RWPE2 (cell line): ENCODE results near the gene QSOX1.
A peak's percentile ranks its signal among the peaks of the same experiment; 100 is the strongest.
"Not testable (repeated sequence)": the region's sequence is repeated elsewhere in the genome, so short reads cannot be mapped to it uniquely, and the experiment has no call there.

Experiments used
- ATAC-seq: fragments of 200-7000 bp; cut with Tn5 transposase; 3 replicates; pipeline ENCODE4 v1.9.1; 2021; ENCODE audit warnings: low read depth
- DNase-seq: peaks from one replicate; pipeline ENCODE4 v3.0.0-alpha.2; 2020; ENCODE audit warnings: low spot score
- H3K27ac ChIP-seq: fragments of 450-650 bp; 2 replicates; pipeline ENCODE4 v1.5.1; 2017; ENCODE audit warnings: mild to moderate bottlenecking; ENCODE audit not compliant: poor library complexity, severe bottlenecking
- H3K27me3 ChIP-seq: fragments of 250-450 bp; sonication (Bioruptor Pico); 2 replicates; pipeline ENCODE4 v1.5.1; 2021; ENCODE audit warnings: mild to moderate bottlenecking, moderate library complexity; ENCODE audit not compliant: insufficient read depth, poor library complexity, severe bottlenecking
- H3K36me3 ChIP-seq: fragments of 250-450 bp; sonication (Bioruptor Pico); 2 replicates; pipeline ENCODE4 v1.5.1; 2020; ENCODE audit warnings: low read depth, mild to moderate bottlenecking, moderate library complexity
- H3K4me1 ChIP-seq: fragments of 250-450 bp; sonication (Bioruptor Pico); 2 replicates; pipeline ENCODE4 v1.5.1; 2021; ENCODE audit warnings: mild to moderate bottlenecking, moderate library complexity; ENCODE audit not compliant: insufficient read depth, poor library complexity, severe bottlenecking
- H3K4me3 ChIP-seq: fragments of 250-450 bp; sonication (Bioruptor Pico); 2 replicates; pipeline ENCODE4 v1.5.1; 2021; ENCODE audit warnings: mild to moderate bottlenecking, moderate library complexity; ENCODE audit not compliant: severe bottlenecking
- H3K9me3 ChIP-seq: fragments of 250-450 bp; sonication (Bioruptor Pico); 2 replicates; pipeline ENCODE4 v1.5.1; 2021; ENCODE audit warnings: mild to moderate bottlenecking, moderate library complexity; ENCODE audit not compliant: severe bottlenecking
- TF ChIP-seq, protein P1 (sequence below): fragments of 450-650 bp; IDR thresholded peaks from one replicate; pipeline ENCODE4 v1.5.1; 2017; ENCODE audit warnings: mild to moderate bottlenecking, moderate library complexity; ENCODE audit not compliant: poor library complexity, severe bottlenecking

QSOX1 gene

DNA sequence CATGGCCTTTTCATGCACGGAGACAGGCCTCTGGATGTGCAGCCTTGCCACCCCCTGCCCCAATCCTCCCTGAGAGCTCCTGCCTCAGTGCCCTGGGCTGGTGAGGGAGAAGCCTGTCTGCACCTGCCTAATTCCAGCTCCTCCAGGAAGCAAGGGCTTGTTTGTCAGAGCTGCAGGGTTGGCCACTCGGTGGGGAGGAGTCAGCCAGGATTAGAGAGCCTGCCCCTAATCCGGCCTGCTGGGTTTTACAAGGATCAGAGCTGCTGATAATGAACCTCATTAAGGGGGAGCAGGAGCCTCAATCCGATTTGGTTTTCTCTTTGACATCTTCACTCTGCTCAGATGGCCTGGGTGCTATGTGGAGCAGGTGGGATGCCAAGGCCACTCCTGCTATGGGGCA is 43.5 kb downstream of the QSOX1 start:
- no peaks in the 10 kb centered on the region for H3K27me3 ChIP-seq
- H3K9me3 ChIP-seq, result no peaks in the 10 kb centered on the region
- TF ChIP-seq, protein P1, sequence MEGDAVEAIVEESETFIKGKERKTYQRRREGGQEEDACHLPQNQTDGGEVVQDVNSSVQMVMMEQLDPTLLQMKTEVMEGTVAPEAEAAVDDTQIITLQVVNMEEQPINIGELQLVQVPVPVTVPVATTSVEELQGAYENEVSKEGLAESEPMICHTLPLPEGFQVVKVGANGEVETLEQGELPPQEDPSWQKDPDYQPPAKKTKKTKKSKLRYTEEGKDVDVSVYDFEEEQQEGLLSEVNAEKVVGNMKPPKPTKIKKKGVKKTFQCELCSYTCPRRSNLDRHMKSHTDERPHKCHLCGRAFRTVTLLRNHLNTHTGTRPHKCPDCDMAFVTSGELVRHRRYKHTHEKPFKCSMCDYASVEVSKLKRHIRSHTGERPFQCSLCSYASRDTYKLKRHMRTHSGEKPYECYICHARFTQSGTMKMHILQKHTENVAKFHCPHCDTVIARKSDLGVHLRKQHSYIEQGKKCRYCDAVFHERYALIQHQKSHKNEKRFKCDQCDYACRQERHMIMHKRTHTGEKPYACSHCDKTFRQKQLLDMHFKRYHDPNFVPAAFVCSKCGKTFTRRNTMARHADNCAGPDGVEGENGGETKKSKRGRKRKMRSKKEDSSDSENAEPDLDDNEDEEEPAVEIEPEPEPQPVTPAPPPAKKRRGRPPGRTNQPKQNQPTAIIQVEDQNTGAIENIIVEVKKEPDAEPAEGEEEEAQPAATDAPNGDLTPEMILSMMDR, result no peak
- H3K36me3 ChIP-seq, result peaks cover 6% of the 10 kb centered on the region
- no peak overlapping the region for H3K4me3 ChIP-seq
- no peak for DNase-seq
- H3K27ac ChIP-seq, result no peak overlapping the region
- no peaks in the 10 kb centered on the region for H3K4me1 ChIP-seq
- ATAC-seq, result peak; percentile 30; the same call in 1 of the 3 replicates

DNA sequence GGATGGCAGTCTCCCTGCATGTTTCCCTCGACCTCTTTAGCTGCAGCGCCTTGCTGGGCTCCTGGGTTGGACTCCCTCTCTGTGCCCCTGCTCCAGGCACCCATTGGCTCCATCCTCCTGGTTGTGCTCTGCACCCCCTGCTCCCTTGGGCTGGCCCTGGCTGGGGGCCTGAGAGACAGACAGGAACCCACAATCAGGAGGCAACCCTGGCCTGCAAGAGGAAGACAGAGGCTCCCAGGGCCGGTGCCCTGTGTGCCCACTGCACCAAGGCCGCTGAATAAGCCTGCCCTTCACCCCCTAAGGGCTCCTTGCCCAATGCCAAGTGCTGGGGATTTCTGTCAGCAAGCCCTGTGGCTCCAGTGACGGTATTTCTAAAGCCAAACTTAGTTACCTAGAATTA is 43.9 kb downstream of the QSOX1 start:
- Histone ChIP-seq H3K9me3 (no peaks in the 10 kb centered on the region), H3K27me3 (no peaks in the 10 kb centered on the region), H3K4me3 (no peak overlapping the region), H3K27ac (no peak overlapping the region), H3K36me3 (peaks cover 6% of the 10 kb centered on the region), H3K4me1 (no peaks in the 10 kb centered on the region)
- DNase-seq, result no peak
- ATAC-seq, result no peak
- TF ChIP-seq, protein P1, result no peak

DNA sequence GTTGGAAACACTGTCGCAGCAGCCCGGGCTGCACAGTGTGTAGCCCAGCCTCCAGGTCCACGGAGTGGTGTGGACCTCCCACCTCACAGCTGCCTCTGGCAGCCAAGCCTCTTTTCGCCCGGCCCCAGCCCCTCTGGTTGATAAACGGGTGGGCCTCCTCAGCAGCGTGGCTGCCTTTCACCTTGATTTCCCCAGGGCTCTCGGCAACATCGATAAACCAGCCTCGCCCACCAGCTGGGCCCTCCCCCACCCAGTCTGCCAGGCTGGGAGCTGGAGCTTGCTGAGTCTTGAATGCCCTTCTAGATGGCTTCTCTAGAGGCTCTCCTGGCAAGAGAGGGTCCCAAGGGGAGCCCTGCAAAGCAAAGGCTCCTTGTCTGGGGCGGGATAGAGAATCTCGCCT is 44.3 kb downstream of the QSOX1 start:
- Histone ChIP-seq H3K27me3 (no peaks in the 10 kb centered on the region), H3K36me3 (peaks cover 6% of the 10 kb centered on the region), H3K4me3 (no peak overlapping the region), H3K4me1 (no peaks in the 10 kb centered on the region), H3K27ac (no peak overlapping the region), H3K9me3 (no peaks in the 10 kb centered on the region)
- ATAC-seq (no peak), DNase-seq (no peak)
- TF ChIP-seq, protein P1, result no peak

DNA sequence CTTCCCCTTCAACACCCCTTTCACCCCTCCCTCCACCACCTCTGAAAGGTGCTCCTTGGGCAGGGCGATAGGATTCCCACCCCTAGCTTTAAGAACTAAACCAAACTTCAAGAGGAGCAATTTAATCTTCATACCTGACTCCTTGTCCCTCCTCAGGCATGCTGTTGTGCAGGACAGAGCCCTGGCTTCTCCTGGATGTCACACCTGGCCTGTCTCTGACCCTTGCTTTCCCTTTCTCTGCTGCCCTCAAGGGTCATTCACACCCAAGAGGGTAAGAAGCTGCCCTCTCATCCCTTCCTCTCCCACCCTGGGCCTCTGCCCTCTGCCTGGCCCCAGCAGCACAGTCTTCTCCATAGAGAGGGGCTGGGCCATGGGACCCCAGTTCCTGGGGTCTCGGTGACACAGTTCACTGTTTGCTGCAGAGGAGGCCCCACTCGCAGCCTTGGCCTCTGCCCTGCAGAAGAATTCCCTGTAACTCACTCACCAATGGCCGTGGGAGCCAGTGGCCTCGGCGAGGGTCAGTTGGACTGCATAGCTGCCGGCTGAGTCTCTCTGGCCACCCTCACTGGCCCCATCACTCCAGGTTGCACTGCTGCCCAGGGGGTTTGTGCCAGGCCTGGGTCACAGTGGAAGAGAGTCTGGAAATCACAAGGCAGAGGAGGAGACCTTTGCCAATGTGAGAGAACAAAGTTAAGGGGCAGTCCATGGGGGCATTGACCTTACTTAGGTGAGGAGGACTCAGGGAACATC is 47.0 kb downstream of the QSOX1 start:
- no peak; the same call in 2 of the 3 replicates for ATAC-seq
- DNase-seq, result no peak
- Histone ChIP-seq H3K27me3 (no peaks in the 10 kb centered on the region), H3K4me3 (no peak overlapping the region), H3K4me1 (no peaks in the 10 kb centered on the region), H3K36me3 (no peaks in the 10 kb centered on the region), H3K27ac (no peak overlapping the region), H3K9me3 (no peaks in the 10 kb centered on the region)
- TF ChIP-seq, protein P1, result no peak

DNA sequence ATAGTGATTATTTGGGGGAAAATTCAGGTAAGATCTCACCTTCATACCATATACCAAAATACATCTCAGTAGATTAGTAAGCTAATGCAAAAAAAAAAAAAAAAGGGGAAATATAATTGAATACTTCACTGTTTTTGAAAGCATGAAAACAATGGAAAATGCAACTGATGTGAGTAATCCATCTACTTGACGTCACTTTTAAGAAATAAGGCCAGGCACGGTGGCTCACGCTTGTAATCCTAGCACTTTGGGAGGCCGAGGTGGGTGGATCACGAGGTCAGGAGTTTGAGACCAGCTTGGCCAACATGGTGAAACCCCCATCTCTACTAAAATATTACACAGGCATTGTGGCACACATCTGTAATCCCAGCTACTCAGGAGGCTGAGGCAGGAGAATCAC is 47.9 kb downstream of the QSOX1 start:
- not testable (repeated sequence) for H3K4me1 ChIP-seq, ATAC-seq, H3K27me3 ChIP-seq, H3K4me3 ChIP-seq, H3K36me3 ChIP-seq, DNase-seq, H3K9me3 ChIP-seq, H3K27ac ChIP-seq
